GM12878 (cell line): ENCODE data around the gene TLR10. TPM values are rescaled to one million over a fixed set of nuclear protein-coding genes. Genes with fewer than 3 reads are reported as not detected.

Source experiments
- CEBPB ChIP-seq, 2 experiments: fragments of 150-350 bp in 1 of 2; IDR thresholded peaks; 2 replicates each; pipeline ENCODE4 v1.6.1; 2012 to 2014; ENCODE audit warnings: low read depth in 2 of 2, low read length in 2 of 2, borderline replicate concordance in 1 of 2, inconsistent platforms in 1 of 2
- DPF2 ChIP-seq: fragments of 450-650 bp; IDR thresholded peaks from 2 replicates; pipeline ENCODE4 v1.6.1; 2017; ENCODE audit warnings: mild to moderate bottlenecking
- FOS ChIP-seq: IDR thresholded peaks from 3 replicates; pipeline ENCODE4 v1.6.1; 2011; ENCODE audit warnings: borderline replicate concordance; ENCODE audit not compliant: insufficient read length; ENCODE audit errors: extremely low read depth
- KLF5 ChIP-seq: fragments of 450-650 bp; IDR thresholded peaks from 2 replicates; pipeline ENCODE4 v1.6.1; 2014; ENCODE audit warnings: mild to moderate bottlenecking; ENCODE audit not compliant: partially characterized antibody
- MYB ChIP-seq: fragments of 150-350 bp; IDR thresholded peaks from 2 replicates; pipeline ENCODE4 v1.6.1; 2014; ENCODE audit warnings: mild to moderate bottlenecking, low read depth, low read length, borderline replicate concordance
- polyA plus RNA-seq, 11 experiments: library from polyadenylated mRNA; depleted of rRNA in 4 of 11; unstranded in 6 of 11; stranded (reverse) in 5 of 11; fragments of >200 nt; fragmentation: Nextera tagmentation in 4 of 11; fragmentation: Illumina TruSeq in 1 of 11; extraction: Ambion mirVana in 4 of 11; extraction: Trizol in 1 of 11; gene quantifications; 1 replicate in 1 of 11; 2 replicates in 10 of 11; pipeline versions ENCODE4 v1.2.1 to v1.2.3, GENCODE V29; 2011 to 2016; ENCODE audit warnings: inconsistent platforms in 2 of 11, missing spikeins in 2 of 11, low read depth in 1 of 11
- total RNA-seq, 4 experiments: library from RNA; depleted of rRNA in 3 of 4; stranded (reverse); fragments of >200 nt in 3 of 4; fragmentation: Illumina TruSeq in 1 of 4; extraction: Trizol in 1 of 4; gene quantifications; 2 replicates each; pipeline versions ENCODE4 v1.2.1 to v1.2.3, GENCODE V29; 2013 to 2021
- TF ChIP-seq, protein P1 (sequence below): fragments of 150-350 bp; IDR thresholded peaks from 2 replicates; pipeline ENCODE4 v1.6.1; 2016; ENCODE audit warnings: low read depth, low read length

The TLR10 gene
- total and polyA plus RNA-seq, 10 of the 15 experiments (the other 5 are each of a cell fraction or from before 2014, with no cell fraction given), result 31.5 to 149 (median 64.9) TPM

- TF ChIP-seq KLF5 (peak; percentile 73), FOS (no peak), CEBPB (IDR thresholded peaks at IDR 0.05; ENCODE audit: borderline replicate concordance in 1 of 2, low read depth in 2 of 2, low read length in 2 of 2) (no peak), DPF2 (0 out of 2 replicates have a peak, but pooled peaks have one; percentile 13), MYB (no peak)
- TF ChIP-seq, protein P1, sequence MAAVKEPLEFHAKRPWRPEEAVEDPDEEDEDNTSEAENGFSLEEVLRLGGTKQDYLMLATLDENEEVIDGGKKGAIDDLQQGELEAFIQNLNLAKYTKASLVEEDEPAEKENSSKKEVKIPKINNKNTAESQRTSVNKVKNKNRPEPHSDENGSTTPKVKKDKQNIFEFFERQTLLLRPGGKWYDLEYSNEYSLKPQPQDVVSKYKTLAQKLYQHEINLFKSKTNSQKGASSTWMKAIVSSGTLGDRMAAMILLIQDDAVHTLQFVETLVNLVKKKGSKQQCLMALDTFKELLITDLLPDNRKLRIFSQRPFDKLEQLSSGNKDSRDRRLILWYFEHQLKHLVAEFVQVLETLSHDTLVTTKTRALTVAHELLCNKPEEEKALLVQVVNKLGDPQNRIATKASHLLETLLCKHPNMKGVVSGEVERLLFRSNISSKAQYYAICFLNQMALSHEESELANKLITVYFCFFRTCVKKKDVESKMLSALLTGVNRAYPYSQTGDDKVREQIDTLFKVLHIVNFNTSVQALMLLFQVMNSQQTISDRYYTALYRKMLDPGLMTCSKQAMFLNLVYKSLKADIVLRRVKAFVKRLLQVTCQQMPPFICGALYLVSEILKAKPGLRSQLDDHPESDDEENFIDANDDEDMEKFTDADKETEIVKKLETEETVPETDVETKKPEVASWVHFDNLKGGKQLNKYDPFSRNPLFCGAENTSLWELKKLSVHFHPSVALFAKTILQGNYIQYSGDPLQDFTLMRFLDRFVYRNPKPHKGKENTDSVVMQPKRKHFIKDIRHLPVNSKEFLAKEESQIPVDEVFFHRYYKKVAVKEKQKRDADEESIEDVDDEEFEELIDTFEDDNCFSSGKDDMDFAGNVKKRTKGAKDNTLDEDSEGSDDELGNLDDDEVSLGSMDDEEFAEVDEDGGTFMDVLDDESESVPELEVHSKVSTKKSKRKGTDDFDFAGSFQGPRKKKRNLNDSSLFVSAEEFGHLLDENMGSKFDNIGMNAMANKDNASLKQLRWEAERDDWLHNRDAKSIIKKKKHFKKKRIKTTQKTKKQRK, result peak; percentile 40; the same call in 1 of the 2 replicates
These were observed 20.0 kb upstream of the TLR10 start (continued) for GRCh38 chr4:38802561-38803355.
